Nephron progenitor cell (in vitro differentiated cells): Measurements from ENCODE around the gene ERBB2.

Source experiments
- DNase-seq: peaks from one replicate; pipeline ENCODE4 v3.0.0; 2021
- H3K27ac Mint-ChIP-seq: 2 replicates; pipeline ENCODE4 v1.8.0; 2021; ENCODE audit warnings: mild to moderate bottlenecking, moderate library complexity, mixed read lengths
- H3K27me3 Mint-ChIP-seq: 2 replicates; pipeline ENCODE4 v1.8.0; 2021; ENCODE audit warnings: mild to moderate bottlenecking, low read depth, mixed read lengths; ENCODE audit not compliant: poor library complexity
- H3K36me3 Mint-ChIP-seq: 2 replicates; pipeline ENCODE4 v1.8.0; 2021; ENCODE audit warnings: low read depth, mixed read lengths
- H3K4me1 Mint-ChIP-seq: 2 replicates; pipeline ENCODE4 v1.8.0; 2021; ENCODE audit warnings: mixed read lengths
- H3K4me3 Mint-ChIP-seq: 2 replicates; pipeline ENCODE4 v1.8.0; 2021; ENCODE audit warnings: mild to moderate bottlenecking, moderate library complexity, mixed read lengths
- H3K9me3 Mint-ChIP-seq: 2 replicates; pipeline ENCODE4 v1.8.0; 2021; ENCODE audit warnings: mild to moderate bottlenecking, moderate library complexity, mixed read lengths
- CTCF ChIP-seq: fragments of 200-600 bp; sonication (generic); IDR thresholded peaks from 2 replicates; pipeline ENCODE4 v1.5.0; 2021; ENCODE audit warnings: antibody characterized with exemption

ERBB2 gene

GRCh38 chr17:39667945-39668924, 31.6 kb upstream of the ERBB2 start, which contains the start of gene PNMT:
TSS of gene PNMT (plus strand) at chr17:39668453. CDS start at chr17:39668476, 23 bp downstream.
- peak; percentile 56 for TF ChIP-seq CTCF
- Mint-ChIP-seq H3K27ac (no peak within 1 kb of the TSS), H3K36me3 (no peaks in the 10 kb centered on the region), H3K4me3 (peak within 1 kb of the TSS; percentile 59), H3K27me3 (peaks cover 49% of the 10 kb centered on the region), H3K4me1 (peaks cover 21% of the 10 kb centered on the region), H3K9me3 (no peaks in the 10 kb centered on the region)
- peak; percentile 84 for DNase-seq

- no peaks in the 10 kb centered on the region for H3K36me3 Mint-ChIP-seq
- H3K4me3 Mint-ChIP-seq, result no peak overlapping the region
- H3K9me3 Mint-ChIP-seq, result no peaks in the 10 kb centered on the region
- H3K27ac Mint-ChIP-seq, result no peak overlapping the region
- DNase-seq, result no peak
- peaks cover 49% of the 10 kb centered on the region for H3K27me3 Mint-ChIP-seq
- no peak for TF ChIP-seq CTCF
- H3K4me1 Mint-ChIP-seq, result peaks cover 17% of the 10 kb centered on the region
Observed at GRCh38 chr17:39669897-39670735, 29.7 kb upstream of the ERBB2 start.

GRCh38 chr17:39670746-39671145, 29.1 kb upstream of the ERBB2 start:
- Mint-ChIP-seq H3K4me3 (no peak overlapping the region), H3K4me1 (peaks cover 24% of the 10 kb centered on the region), H3K36me3 (no peaks in the 10 kb centered on the region), H3K9me3 (no peaks in the 10 kb centered on the region), H3K27ac (no peak overlapping the region), H3K27me3 (peaks cover 47% of the 10 kb centered on the region)
- no peak for DNase-seq
- TF ChIP-seq CTCF, result no peak

- Mint-ChIP-seq H3K4me3 (no peak overlapping the region), H3K27me3 (peaks cover 36% of the 10 kb centered on the region), H3K27ac (no peak overlapping the region), H3K9me3 (no peaks in the 10 kb centered on the region), H3K36me3 (no peaks in the 10 kb centered on the region), H3K4me1 (peaks cover 26% of the 10 kb centered on the region)
- DNase-seq, result peak; percentile 55
- peak; percentile 64 for TF ChIP-seq CTCF
Observed at GRCh38 chr17:39671651-39672521, 28.0 kb upstream of the ERBB2 start.

- Mint-ChIP-seq H3K36me3 (no peaks in the 10 kb centered on the region), H3K27ac (no peak overlapping the region), H3K9me3 (no peaks in the 10 kb centered on the region), H3K4me1 (peaks cover 32% of the 10 kb centered on the region), H3K27me3 (peaks cover 28% of the 10 kb centered on the region), H3K4me3 (no peak overlapping the region)
- TF ChIP-seq CTCF, result no peak
- DNase-seq, result no peak
Observed at GRCh38 chr17:39672522-39673334, 27.1 kb upstream of the ERBB2 start.
